GM21515 (cell line): ENCODE data around the gene THRA.
A peak's percentile ranks its signal among the peaks of the same experiment; 100 is the strongest.

ENCODE experiments used
- ATAC-seq: cut with Tn5 transposase; IDR thresholded peaks from one replicate; pipeline ENCODE4 v1.9.1; 2021; ENCODE audit not compliant: unreplicated experiment

THRA gene

GRCh38 chr17:40079545-40079944, 16.8 kb downstream of the THRA start:
- no peak for ATAC-seq

GRCh38 chr17:40084477-40084876, 21.7 kb downstream of the THRA start:
- ATAC-seq, result no peak

- no peak for ATAC-seq
Measured at GRCh38 chr17:40086150-40087044, 23.6 kb downstream of the THRA start.

- no peak for ATAC-seq
Measured at GRCh38 chr17:40087049-40087794, 24.5 kb downstream of the THRA start.

GRCh38 chr17:40087903-40088718, 25.3 kb downstream of the THRA start:
- no peak for ATAC-seq

GRCh38 chr17:40089077-40089895, 26.5 kb downstream of the THRA start:
- no peak for ATAC-seq

GRCh38 chr17:40090237-40091119, 27.7 kb downstream of the THRA start:
- ATAC-seq, result no peak

- no peak for ATAC-seq
Measured at GRCh38 chr17:40091691-40092397, 29.1 kb downstream of the THRA start.

GRCh38 chr17:40092581-40092980, 29.8 kb downstream of the THRA start:
- ATAC-seq, result no peak

GRCh38 chr17:40093005-40093579, 30.3 kb downstream of the THRA start:
- no peak for ATAC-seq

GRCh38 chr17:40093580-40094201, 30.9 kb downstream of the THRA start:
- ATAC-seq, result no peak

GRCh38 chr17:40094874-40095273, 32.1 kb downstream of the THRA start:
- no peak for ATAC-seq

GRCh38 chr17:40095351-40095943, 32.7 kb downstream of the THRA start:
- no peak for ATAC-seq

- peak; percentile 48 for ATAC-seq
Measured at GRCh38 chr17:40095944-40096791, 33.4 kb downstream of the THRA start.

- ATAC-seq, result no peak
Measured at GRCh38 chr17:40097087-40097486, 34.3 kb downstream of the THRA start.

- no peak for ATAC-seq
Measured at GRCh38 chr17:40097931-40098845, 35.4 kb downstream of the THRA start.
